Upper lobe of left lung (tissue), 6 donors: ENCODE measurements around the gene TLE1. TPM values are rescaled to one million over a fixed set of nuclear protein-coding genes. Genes with fewer than 3 reads are reported as not detected.

Experiments used
- ATAC-seq, 2 donors: fragments of 200-7000 bp; cut with Tn5 transposase; one replicate each; pipeline ENCODE4 v1.9.1; 2022; ENCODE audit warnings: mild to moderate bottlenecking in 2 of 2, moderate library complexity in 2 of 2; ENCODE audit not compliant: low FRiP score in 2 of 2
- DNase-seq, 2 donors: peaks; one replicate each; pipeline ENCODE4 v3.0.0-alpha.2; 2019 to 2020
- H3K27ac ChIP-seq, 4 donors: fragments of 200-600 bp; sonication (generic); one replicate each; pipeline ENCODE4 v1.5.1; 2016 to 2019
- H3K27me3 ChIP-seq, 4 donors: fragments of 200-600 bp; sonication (generic); one replicate each; pipeline ENCODE4 v1.5.1; 2017 to 2019
- H3K36me3 ChIP-seq, 4 donors: fragments of 200-600 bp; sonication (generic); one replicate each; pipeline ENCODE4 v1.5.1; 2016 to 2019
- H3K4me1 ChIP-seq, 4 donors: fragments of 200-600 bp; sonication (generic); one replicate each; pipeline ENCODE4 v1.5.1; 2018 to 2019
- H3K4me3 ChIP-seq, 4 donors: fragments of 200-600 bp; sonication (generic); one replicate each; pipeline ENCODE4 v1.5.1; 2017 to 2019; ENCODE audit warnings: mild to moderate bottlenecking in 2 of 4, moderate library complexity in 1 of 4
- H3K9me3 ChIP-seq, 4 donors: fragments of 200-600 bp; sonication (generic); one replicate each; pipeline ENCODE4 v1.5.1; 2018 to 2019
- EP300 ChIP-seq, 4 donors: sonication (generic); formaldehyde crosslinking; IDR thresholded peaks; one replicate each; pipeline ENCODE4 v1.5.1; 2017; ENCODE audit warnings: antibody characterized with exemption in 4 of 4, control low read depth in 2 of 4
- POLR2A ChIP-seq, 4 donors: fragments of 450-650 bp; IDR thresholded peaks; one replicate each; pipeline ENCODE4 v1.5.1; 2016 to 2017; ENCODE audit warnings: antibody characterized with exemption in 4 of 4, mild to moderate bottlenecking in 2 of 4
- POLR2AphosphoS5 ChIP-seq, 2 donors: sonication (generic); formaldehyde crosslinking; IDR thresholded peaks; one replicate each; pipeline ENCODE4 v1.5.1; 2017; ENCODE audit warnings: antibody characterized with exemption in 2 of 2
- WGBS, 2 donors: methylation state at CpG; one replicate each; pipeline ENCODE4 v1.1.5; 2017 to 2018; 5-methylcytosine and 5-hydroxymethylcytosine counted together
- total RNA-seq, 6 donors: library from RNA; depleted of rRNA in 4 of 6; stranded (reverse); fragments of >200 nt in 4 of 6; gene quantifications; one replicate each; pipeline versions ENCODE4 v1.1.0 to v1.2.1, GENCODE V29; 2016 to 2021
- TF ChIP-seq, protein P1 (sequence below), 6 experiments: fragments of 450-650 bp in 4 of 6; fragments of 200-600 bp in 2 of 6; sonication (generic) in 2 of 6; IDR thresholded peaks; one replicate each; pipeline ENCODE4 v1.5.1; 2016 to 2019; ENCODE audit warnings: antibody characterized with exemption in 6 of 6
- donor health status: DM: no; HTN: no; CAD: no; lungs with moderate emphysema.
- donor health status: DM: no; HTN: yes; CAD: no; lungs with severe emphysema.

Gene TLE1
- total RNA-seq, 6 donors from 2014 or later: 17.3 to 55.5 (median 27.6) TPM

DNA sequence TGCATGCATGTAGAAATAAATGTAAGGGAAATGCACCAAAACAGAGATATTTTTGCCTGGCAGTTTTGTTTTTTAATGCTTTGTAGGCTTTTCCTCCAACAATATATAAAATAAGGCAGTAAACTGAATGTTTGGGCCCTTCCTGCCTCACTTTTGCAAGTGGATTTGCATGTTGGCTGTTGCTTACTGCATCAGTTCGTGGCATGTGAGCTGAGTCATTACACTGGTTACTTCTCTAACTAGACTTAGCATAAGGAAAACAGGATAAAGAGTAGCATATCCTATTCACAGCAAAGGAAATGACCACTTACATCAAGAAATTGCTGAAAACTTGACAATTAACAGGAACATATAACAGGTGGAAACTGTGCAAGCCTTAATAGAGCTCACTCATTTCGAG, 113.4 kb downstream of the TLE1 start:
- WGBS, 2 donors: 41 to 80% methylated on average over 2 of the region's 2 CpGs

DNA sequence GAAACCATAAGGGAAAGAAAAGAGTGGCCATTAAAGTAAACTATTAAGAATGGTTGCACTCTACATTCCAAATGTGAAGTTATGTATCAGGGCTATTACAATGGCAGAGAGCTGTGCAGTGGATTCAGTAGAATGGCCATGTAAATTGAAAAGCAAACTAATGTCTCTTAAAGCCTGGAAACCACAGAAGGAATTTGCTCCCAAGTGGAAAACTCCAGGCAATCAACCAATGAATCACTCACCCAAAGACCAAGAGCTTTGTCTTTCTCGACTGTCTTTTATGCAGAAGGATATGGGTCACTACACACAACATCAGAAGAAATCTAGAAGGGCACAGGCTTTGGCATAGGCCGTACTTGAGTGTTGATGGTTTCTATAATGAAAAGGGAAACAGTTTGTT, 114.9 kb downstream of the TLE1 start:
- H3K9me3 ChIP-seq: no peaks in the 10 kb centered on the region
- ATAC-seq (no peak), DNase-seq (no peak)
- H3K36me3 ChIP-seq: no peaks in the 10 kb centered on the region
- H3K27me3 ChIP-seq: no peaks in the 10 kb centered on the region
- TF ChIP-seq POLR2A (IDR thresholded peaks at IDR 0.05) (no peak), EP300 (IDR thresholded peaks at IDR 0.05) (no peak), POLR2AphosphoS5 (IDR thresholded peaks at IDR 0.05) (no peak)
- TF ChIP-seq, protein P1, sequence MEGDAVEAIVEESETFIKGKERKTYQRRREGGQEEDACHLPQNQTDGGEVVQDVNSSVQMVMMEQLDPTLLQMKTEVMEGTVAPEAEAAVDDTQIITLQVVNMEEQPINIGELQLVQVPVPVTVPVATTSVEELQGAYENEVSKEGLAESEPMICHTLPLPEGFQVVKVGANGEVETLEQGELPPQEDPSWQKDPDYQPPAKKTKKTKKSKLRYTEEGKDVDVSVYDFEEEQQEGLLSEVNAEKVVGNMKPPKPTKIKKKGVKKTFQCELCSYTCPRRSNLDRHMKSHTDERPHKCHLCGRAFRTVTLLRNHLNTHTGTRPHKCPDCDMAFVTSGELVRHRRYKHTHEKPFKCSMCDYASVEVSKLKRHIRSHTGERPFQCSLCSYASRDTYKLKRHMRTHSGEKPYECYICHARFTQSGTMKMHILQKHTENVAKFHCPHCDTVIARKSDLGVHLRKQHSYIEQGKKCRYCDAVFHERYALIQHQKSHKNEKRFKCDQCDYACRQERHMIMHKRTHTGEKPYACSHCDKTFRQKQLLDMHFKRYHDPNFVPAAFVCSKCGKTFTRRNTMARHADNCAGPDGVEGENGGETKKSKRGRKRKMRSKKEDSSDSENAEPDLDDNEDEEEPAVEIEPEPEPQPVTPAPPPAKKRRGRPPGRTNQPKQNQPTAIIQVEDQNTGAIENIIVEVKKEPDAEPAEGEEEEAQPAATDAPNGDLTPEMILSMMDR (IDR thresholded peaks at IDR 0.05): no peak
- no peak overlapping the region for H3K27ac ChIP-seq
- H3K4me3 ChIP-seq: no peak overlapping the region
- WGBS, 2 donors: 84 to 87% methylated on average over 2 of the region's 2 CpGs
- no peaks in the 10 kb centered on the region for H3K4me1 ChIP-seq

More for the DNA sequence above, 113.4 kb downstream of the TLE1 start:
- ATAC-seq: no peak
- TF ChIP-seq, protein P1 (IDR thresholded peaks at IDR 0.05): no peak
- TF ChIP-seq POLR2A (IDR thresholded peaks at IDR 0.05): no peak
- TF ChIP-seq EP300 (IDR thresholded peaks at IDR 0.05): no peak
- TF ChIP-seq POLR2AphosphoS5 (IDR thresholded peaks at IDR 0.05): no peak
- DNase-seq: no peak
- Histone ChIP-seq H3K4me3 (no peak overlapping the region), H3K36me3 (no peaks in the 10 kb centered on the region), H3K4me1 (no peaks in the 10 kb centered on the region), H3K9me3 (no peaks in the 10 kb centered on the region), H3K27me3 (no peaks in the 10 kb centered on the region), H3K27ac (no peak overlapping the region)

DNA sequence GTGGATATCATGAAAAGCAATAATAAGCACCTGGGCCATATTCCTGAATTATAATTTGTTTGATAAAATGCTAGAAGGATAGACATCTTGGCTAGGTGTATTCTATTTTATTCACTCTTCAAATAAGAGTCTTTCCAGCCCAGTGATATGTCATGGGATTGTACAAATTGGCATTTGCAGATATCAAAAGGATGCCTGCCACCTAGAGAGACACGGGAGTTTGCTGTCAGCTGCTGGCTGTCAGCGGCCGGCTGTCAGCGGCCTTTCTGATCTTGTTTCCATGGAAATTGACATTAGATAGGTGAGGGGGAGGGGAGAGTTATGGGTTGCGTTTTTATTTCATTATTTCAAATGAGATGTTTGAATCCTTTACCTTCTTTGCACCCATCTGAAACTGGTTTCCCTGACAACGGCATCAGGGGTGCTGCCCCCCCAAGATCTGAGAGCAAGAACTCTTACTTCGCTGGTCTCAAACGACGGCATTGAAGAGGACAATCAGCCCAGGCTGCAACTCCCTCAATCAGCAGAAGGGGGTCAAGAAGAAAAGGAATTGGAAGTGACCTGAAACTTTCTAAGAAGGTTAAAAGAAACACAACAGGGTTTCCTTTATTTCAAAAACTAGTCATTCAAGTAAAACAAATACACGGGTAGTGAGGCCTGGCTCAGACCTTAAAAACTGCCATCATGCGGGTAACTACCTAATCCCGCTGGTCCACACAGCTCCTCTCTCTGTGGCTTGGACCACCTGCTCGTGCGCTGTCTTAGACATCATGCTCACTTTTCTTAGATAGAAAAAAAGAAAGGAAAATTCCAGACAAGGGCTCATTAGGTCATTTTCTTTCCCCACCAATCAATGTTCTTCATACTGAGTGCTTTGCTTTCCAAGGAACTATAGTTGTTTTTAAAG, 115.7 kb downstream of the TLE1 start:
- 83 to 84% methylated on average over 13 to 14 of the region's 14 CpGs for WGBS, 2 donors
- H3K27ac ChIP-seq: no peak overlapping the region

DNA sequence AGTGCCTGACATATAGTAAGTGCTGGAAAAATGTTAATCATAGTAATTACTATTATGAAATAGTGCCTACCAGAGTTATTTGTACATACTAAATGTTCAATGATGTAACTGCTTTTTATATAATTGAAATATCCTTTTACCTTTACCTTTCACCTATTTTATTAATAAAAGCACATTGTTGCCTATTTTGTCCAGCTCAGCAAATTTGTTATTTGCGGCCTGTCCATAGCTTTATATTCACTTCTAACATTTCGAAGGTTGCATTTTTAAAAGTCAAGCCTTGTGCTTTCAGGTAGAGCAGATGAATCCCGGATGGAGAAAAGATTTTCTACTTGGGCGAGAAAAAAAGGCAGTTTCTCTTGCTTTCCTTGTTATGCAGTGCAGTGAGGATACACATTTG, 119.3 kb downstream of the TLE1 start:
- TF ChIP-seq, protein P1 (IDR thresholded peaks at IDR 0.05): no peak
- TF ChIP-seq POLR2AphosphoS5 (IDR thresholded peaks at IDR 0.05): no peak
- no peak for TF ChIP-seq POLR2A (IDR thresholded peaks at IDR 0.05)
- no peak for TF ChIP-seq EP300 (IDR thresholded peaks at IDR 0.05)
- H3K36me3 ChIP-seq: no peaks in the 10 kb centered on the region
- no peaks in the 10 kb centered on the region for H3K4me1 ChIP-seq
- no peak for DNase-seq
- H3K27me3 ChIP-seq: no peaks in the 10 kb centered on the region
- H3K27ac ChIP-seq: no peak overlapping the region
- no peak overlapping the region for H3K4me3 ChIP-seq
- no peak for ATAC-seq
- 88 to 89% methylated on average over 4 of the region's 4 CpGs for WGBS, 2 donors
- H3K9me3 ChIP-seq: no peaks in the 10 kb centered on the region

More for the DNA sequence above, 115.7 kb downstream of the TLE1 start:
- TF ChIP-seq POLR2AphosphoS5 (IDR thresholded peaks at IDR 0.05) (no peak), EP300 (IDR thresholded peaks at IDR 0.05) (no peak), POLR2A (IDR thresholded peaks at IDR 0.05) (no peak)
- TF ChIP-seq, protein P1 (IDR thresholded peaks at IDR 0.05): no peak
- ATAC-seq: no peak
- Histone ChIP-seq H3K36me3 (no peaks in the 10 kb centered on the region), H3K9me3 (no peaks in the 10 kb centered on the region), H3K4me1 (no peaks in the 10 kb centered on the region), H3K4me3 (no peak overlapping the region), H3K27me3 (no peaks in the 10 kb centered on the region)
- DNase-seq: no peak
